ENCODE measurements around the gene TMEM72. TPM values are rescaled to one million over a fixed set of nuclear protein-coding genes. Genes with fewer than 3 reads are reported as not detected.

The TMEM72 gene
- total RNA-seq, 1 experiment from 2014 or later: not detected

DNA sequence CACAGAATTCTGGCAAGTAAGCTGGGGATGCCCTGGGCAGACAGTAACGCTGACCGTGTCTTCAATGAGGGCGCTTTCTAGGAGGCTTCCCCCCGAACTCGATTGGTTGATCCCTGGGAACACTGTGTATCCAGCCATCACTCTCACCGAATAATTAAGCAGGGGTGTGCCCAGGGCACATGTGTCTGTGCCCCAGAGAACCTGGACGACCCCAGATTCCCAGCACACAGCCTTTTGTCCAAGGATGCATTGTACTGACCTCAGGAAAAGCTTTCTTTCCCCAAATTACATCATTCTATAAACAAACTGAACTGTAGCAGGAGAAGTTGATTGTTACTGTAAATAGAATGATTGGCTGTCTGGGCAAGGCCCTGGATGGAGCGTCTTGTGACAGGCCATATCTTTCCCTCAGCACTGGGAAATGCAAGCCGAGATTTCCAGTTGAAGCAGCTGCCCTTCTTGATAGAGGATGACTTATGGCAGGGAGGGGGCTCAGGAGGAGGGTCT is 74.1 kb downstream of the TMEM72 start:
- no TSS peak for BruUV-seq (replicated peaks)
- DNase-seq: no peak
- CTCF ChIA-PET: interaction anchor here (0.8 kb wide), 1 partner anchor 52 kb away, joined by 3 read pairs; no protein-coding TSS in a partner anchor
- Histone ChIP-seq H3K4me1 (peaks cover 34% of the 10 kb centered on the region), H3K36me3 (ENCODE audit: control insufficient read depth, insufficient read depth, low read length) (0 out of 2 replicates have a peak, but pooled peaks cover 1% of the 10 kb centered on the region), H3K9me3 (no peaks in the 10 kb centered on the region), H3K4me3 (ENCODE audit: low read depth, low read length) (no peak overlapping the region), H3K27me3 (replicated peaks; ENCODE audit: control insufficient read depth, insufficient read depth, low read length) (no peaks in the 10 kb centered on the region)
- no peaks in the 10 kb centered on the region for H3K9me3 Mint-ChIP-seq (ENCODE audit: unreplicated experiment)
- POLR2A ChIA-PET: no interaction called here
- no peaks in the 10 kb centered on the region for H3K27me3 Mint-ChIP-seq (ENCODE audit: insufficient read depth, unreplicated experiment)
- TF ChIP-seq, protein P1, sequence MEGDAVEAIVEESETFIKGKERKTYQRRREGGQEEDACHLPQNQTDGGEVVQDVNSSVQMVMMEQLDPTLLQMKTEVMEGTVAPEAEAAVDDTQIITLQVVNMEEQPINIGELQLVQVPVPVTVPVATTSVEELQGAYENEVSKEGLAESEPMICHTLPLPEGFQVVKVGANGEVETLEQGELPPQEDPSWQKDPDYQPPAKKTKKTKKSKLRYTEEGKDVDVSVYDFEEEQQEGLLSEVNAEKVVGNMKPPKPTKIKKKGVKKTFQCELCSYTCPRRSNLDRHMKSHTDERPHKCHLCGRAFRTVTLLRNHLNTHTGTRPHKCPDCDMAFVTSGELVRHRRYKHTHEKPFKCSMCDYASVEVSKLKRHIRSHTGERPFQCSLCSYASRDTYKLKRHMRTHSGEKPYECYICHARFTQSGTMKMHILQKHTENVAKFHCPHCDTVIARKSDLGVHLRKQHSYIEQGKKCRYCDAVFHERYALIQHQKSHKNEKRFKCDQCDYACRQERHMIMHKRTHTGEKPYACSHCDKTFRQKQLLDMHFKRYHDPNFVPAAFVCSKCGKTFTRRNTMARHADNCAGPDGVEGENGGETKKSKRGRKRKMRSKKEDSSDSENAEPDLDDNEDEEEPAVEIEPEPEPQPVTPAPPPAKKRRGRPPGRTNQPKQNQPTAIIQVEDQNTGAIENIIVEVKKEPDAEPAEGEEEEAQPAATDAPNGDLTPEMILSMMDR (IDR thresholded peaks at IDR 0.05; ENCODE audit: insufficient read depth in 1 of 2, low read depth in 1 of 2, low read length in 1 of 2, severe bottlenecking in 1 of 2, unreplicated experiment in 1 of 2): no peak
- H3K4me1 Mint-ChIP-seq (ENCODE audit: low read depth, unreplicated experiment): peaks cover 35% of the 10 kb centered on the region
- peaks cover 5% of the 10 kb centered on the region for H3K36me3 Mint-ChIP-seq (ENCODE audit: insufficient read depth, unreplicated experiment)
- intact Hi-C loops (cut with micrococcal nuclease; ENCODE audit: unreplicated experiment): no loop called here
- H3K27ac Mint-ChIP-seq (ENCODE audit: unreplicated experiment): no peak overlapping the region
- no peak overlapping the region for H3K4me3 Mint-ChIP-seq (ENCODE audit: unreplicated experiment)

DNA sequence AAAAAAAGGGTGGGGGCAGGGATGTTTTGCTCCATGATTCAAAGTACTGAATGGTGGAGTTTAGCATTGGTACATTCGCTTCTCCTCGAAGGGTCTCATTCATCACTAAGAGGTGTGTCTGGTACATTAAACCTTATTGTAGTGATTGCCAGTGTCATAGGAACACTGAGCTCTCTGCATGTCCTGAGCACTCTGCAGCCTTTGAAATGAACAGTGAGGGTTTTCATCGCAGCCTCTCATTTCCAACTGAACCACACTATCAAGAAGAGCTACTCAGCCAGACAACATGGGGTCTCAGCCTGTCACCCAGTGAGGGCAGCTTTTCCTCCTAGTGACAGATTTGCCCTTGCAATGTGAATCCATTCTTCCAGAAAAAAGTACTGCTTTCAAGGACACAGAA is 75.0 kb downstream of the TMEM72 start:
- TF ChIP-seq, protein P1 (IDR thresholded peaks at IDR 0.05; ENCODE audit: insufficient read depth in 1 of 2, low read depth in 1 of 2, low read length in 1 of 2, severe bottlenecking in 1 of 2, unreplicated experiment in 1 of 2): no peak
- Histone ChIP-seq H3K4me3 (ENCODE audit: low read depth, low read length) (no peak overlapping the region), H3K9me3 (no peaks in the 10 kb centered on the region), H3K4me1 (peaks cover 34% of the 10 kb centered on the region), H3K27me3 (replicated peaks; ENCODE audit: control insufficient read depth, insufficient read depth, low read length) (no peaks in the 10 kb centered on the region), H3K36me3 (ENCODE audit: control insufficient read depth, insufficient read depth, low read length) (0 out of 2 replicates have a peak, but pooled peaks cover 1% of the 10 kb centered on the region)
- CTCF ChIA-PET: no interaction called here
- Mint-ChIP-seq H3K4me3 (ENCODE audit: unreplicated experiment) (no peak overlapping the region), H3K36me3 (ENCODE audit: insufficient read depth, unreplicated experiment) (peaks cover 5% of the 10 kb centered on the region), H3K27me3 (ENCODE audit: insufficient read depth, unreplicated experiment) (no peaks in the 10 kb centered on the region), H3K4me1 (ENCODE audit: low read depth, unreplicated experiment) (peaks cover 30% of the 10 kb centered on the region), H3K9me3 (ENCODE audit: unreplicated experiment) (no peaks in the 10 kb centered on the region), H3K27ac (ENCODE audit: unreplicated experiment) (no peak overlapping the region)
- no TSS peak for BruUV-seq (replicated peaks)
- DNase-seq: no peak
- POLR2A ChIA-PET: no interaction called here
- intact Hi-C loops (cut with micrococcal nuclease; ENCODE audit: unreplicated experiment): no loop called here

Other genes with a start within 250 kb of the TMEM72 start
- 40.8 and 55.6 TPM in 2 replicates for gene RASSF4, start 48.5 kb downstream of the TMEM72 start, total RNA-seq (2022)
- gene DEPP1, start 67.5 kb downstream of the TMEM72 start, total RNA-seq (2022): 7.0 and 13.6 TPM in 2 replicates
- gene ZNF22, start 89.6 kb downstream of the TMEM72 start, total RNA-seq (2022): 46.5 and 60.8 TPM in 2 replicates